Measurements from ENCODE around the gene CCDC187.

DNA sequence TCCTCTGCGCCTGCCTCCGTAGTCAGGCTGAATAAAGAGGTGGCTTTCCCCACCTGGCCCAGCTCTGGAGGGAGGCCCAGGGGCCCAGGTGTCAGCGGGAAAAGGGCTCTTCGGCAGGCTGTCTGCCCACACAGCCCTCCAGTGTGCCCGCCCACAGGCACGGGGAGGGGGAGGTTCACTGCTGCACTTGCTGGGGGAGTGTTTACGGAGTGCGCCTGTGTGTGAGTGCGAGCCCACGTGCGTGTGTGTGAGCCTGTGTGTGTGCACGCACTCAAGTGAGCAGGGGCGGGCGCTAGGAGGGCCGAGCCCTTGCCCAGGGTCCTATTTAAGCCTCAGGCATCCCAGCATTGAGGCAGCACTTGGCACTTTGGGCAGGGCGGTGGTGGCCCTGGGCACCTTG, 48.8 kb upstream of the CCDC187 start:
- no peak for TF ChIP-seq POLR2A (IDR thresholded peaks at IDR 0.05; ENCODE audit: low read depth, low read length)
- TF ChIP-seq POLR2AphosphoS5 (IDR thresholded peaks at IDR 0.05; ENCODE audit: low read depth, low read length), result no peak
- no peak for TF ChIP-seq SPI1 (IDR thresholded peaks at IDR 0.05; ENCODE audit: low read depth, low read length)

All from GM12891 (cell line).